Chondrocyte (in vitro differentiated cells): ENCODE measurements around the gene ANTXR1. TPM values are rescaled to one million over a fixed set of nuclear protein-coding genes. Genes with fewer than 3 reads are reported as not detected.

ENCODE experiments used
- DNase-seq: peaks from one replicate; pipeline ENCODE4 v3.0.0; 2021; ENCODE audit warnings: mixed read lengths, low spot score
- H3K27ac Mint-ChIP-seq: one replicate; pipeline ENCODE4 v1.8.0; 2021; ENCODE audit warnings: mild to moderate bottlenecking, moderate library complexity, mixed read lengths; ENCODE audit not compliant: unreplicated experiment
- H3K27me3 Mint-ChIP-seq: 2 replicates; pipeline ENCODE4 v1.8.0; 2021; ENCODE audit warnings: low read depth, mixed read lengths
- H3K36me3 Mint-ChIP-seq: 2 replicates; pipeline ENCODE4 v1.8.0; 2021; ENCODE audit warnings: low read depth, mixed read lengths
- H3K4me1 Mint-ChIP-seq: 2 replicates; pipeline ENCODE4 v1.8.0; 2021; ENCODE audit warnings: low read depth, mild to moderate bottlenecking, mixed read lengths
- H3K4me3 Mint-ChIP-seq: one replicate; pipeline ENCODE4 v1.8.0; 2021; ENCODE audit warnings: mild to moderate bottlenecking, moderate library complexity, mixed read lengths; ENCODE audit not compliant: unreplicated experiment
- H3K9me3 Mint-ChIP-seq: 2 replicates; pipeline ENCODE4 v1.8.0; 2021; ENCODE audit warnings: low read depth, mixed read lengths
- total RNA-seq: library from RNA; stranded (reverse); gene quantifications from 3 replicates; pipeline ENCODE4 v1.2.1, GENCODE V29; 2021
- TF ChIP-seq, protein P1 (sequence below): fragments of 200-600 bp; sonication (generic); IDR thresholded peaks from 2 replicates; pipeline ENCODE4 v1.5.0; 2021; ENCODE audit warnings: antibody characterized with exemption, mild to moderate bottlenecking, moderate library complexity

Gene ANTXR1
- total RNA-seq, 1 donor from 2014 or later, result 351 TPM

DNA sequence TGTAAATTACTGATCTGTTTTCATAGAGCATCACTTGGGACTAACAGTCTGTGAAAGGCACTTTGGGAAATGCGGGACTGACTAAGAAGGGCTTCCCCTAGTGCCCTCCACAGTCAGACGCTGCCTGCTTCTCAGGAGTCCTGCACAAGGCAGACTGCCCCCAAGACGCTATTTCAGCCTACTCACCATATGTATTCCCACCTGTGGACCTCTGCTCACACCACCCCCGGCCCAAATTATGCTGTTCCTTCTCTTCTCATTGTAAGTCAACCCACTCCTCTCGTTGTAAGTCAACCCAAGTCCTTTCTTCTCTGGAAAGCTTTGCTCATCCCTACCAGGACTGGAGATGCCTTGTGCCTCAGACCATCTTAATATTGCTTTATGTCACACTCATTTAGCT, 198.7 kb downstream of the ANTXR1 start:
- TF ChIP-seq, protein P1, sequence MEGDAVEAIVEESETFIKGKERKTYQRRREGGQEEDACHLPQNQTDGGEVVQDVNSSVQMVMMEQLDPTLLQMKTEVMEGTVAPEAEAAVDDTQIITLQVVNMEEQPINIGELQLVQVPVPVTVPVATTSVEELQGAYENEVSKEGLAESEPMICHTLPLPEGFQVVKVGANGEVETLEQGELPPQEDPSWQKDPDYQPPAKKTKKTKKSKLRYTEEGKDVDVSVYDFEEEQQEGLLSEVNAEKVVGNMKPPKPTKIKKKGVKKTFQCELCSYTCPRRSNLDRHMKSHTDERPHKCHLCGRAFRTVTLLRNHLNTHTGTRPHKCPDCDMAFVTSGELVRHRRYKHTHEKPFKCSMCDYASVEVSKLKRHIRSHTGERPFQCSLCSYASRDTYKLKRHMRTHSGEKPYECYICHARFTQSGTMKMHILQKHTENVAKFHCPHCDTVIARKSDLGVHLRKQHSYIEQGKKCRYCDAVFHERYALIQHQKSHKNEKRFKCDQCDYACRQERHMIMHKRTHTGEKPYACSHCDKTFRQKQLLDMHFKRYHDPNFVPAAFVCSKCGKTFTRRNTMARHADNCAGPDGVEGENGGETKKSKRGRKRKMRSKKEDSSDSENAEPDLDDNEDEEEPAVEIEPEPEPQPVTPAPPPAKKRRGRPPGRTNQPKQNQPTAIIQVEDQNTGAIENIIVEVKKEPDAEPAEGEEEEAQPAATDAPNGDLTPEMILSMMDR, result no peak
- Mint-ChIP-seq H3K4me1 (peaks cover 22% of the 10 kb centered on the region), H3K4me3 (no peak overlapping the region), H3K36me3 (peaks cover 21% of the 10 kb centered on the region), H3K27ac (no peak overlapping the region), H3K9me3 (peaks cover under 1% of the 10 kb centered on the region), H3K27me3 (no peaks in the 10 kb centered on the region)
- DNase-seq, result no peak

DNA sequence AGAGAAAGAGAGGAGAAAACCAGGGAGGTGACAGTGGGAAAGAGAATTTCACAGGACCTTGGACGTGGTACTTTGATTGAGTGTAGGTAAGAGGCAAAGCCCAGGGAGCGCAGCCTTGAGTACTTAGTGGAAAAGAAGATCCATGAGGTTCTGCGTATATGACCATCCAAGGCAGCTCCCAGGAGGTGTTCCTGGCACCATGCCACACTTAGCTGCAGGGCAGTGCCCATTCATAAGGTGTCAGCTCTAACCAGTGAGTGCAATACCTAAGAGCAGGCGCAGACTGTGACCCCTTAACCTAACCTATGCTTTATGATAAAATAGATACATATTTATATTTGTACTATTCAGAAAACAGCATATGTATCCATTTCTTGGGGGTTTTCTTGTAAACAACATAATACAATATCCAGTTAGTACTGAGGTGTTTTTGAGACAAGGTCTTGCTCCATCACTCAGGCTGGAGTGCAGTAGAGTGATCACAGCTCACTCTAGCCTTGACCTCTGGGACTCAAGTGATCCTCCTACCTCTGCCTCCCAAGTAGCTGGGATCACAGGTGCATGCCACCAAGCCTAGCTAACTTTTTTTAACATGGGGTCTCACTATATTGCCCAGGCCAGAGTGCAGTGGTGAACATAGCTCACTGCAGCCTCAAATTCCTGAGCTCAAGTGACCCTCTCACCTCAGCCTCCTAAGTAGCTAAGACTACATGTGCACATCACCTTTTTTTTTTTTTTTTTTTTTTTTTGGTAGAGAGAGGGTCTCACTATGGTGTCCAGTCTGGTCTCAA, 199.5 kb downstream of the ANTXR1 start:
- H3K9me3 Mint-ChIP-seq, result peaks cover 3% of the 10 kb centered on the region
- no peaks in the 10 kb centered on the region for H3K27me3 Mint-ChIP-seq

DNA sequence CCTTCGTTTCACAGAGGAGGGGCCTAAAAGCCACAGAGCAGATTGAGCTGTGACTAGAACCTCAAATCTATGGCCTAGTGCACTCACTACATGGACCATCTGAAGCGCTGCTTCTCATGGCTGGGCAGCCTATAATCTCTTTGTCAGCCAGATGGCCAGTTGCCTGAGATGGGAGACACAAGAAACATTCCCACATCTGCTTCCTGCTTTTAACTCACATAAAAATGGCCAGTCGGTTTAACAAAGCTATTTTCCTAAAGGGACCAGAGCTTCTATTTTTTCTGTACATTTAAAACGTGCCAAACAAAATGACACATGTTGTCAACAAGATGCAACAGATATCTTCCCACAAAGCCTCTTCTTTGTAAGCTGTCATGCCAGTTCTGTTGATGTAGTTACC, 200.2 kb downstream of the ANTXR1 start:
- TF ChIP-seq, protein P1, result no peak
- Mint-ChIP-seq H3K27ac (no peak overlapping the region), H3K4me1 (peaks cover 22% of the 10 kb centered on the region), H3K36me3 (peaks cover 22% of the 10 kb centered on the region), H3K4me3 (no peak overlapping the region), H3K27me3 (no peaks in the 10 kb centered on the region), H3K9me3 (peaks cover 3% of the 10 kb centered on the region)
- DNase-seq, result no peak

More for the DNA sequence above, 199.5 kb downstream of the ANTXR1 start:
- TF ChIP-seq, protein P1, result no peak
- peaks cover 23% of the 10 kb centered on the region for H3K36me3 Mint-ChIP-seq
- H3K4me1 Mint-ChIP-seq, result peaks cover 27% of the 10 kb centered on the region
- no peak for DNase-seq
- no peak overlapping the region for H3K4me3 Mint-ChIP-seq
- no peak overlapping the region for H3K27ac Mint-ChIP-seq

DNA sequence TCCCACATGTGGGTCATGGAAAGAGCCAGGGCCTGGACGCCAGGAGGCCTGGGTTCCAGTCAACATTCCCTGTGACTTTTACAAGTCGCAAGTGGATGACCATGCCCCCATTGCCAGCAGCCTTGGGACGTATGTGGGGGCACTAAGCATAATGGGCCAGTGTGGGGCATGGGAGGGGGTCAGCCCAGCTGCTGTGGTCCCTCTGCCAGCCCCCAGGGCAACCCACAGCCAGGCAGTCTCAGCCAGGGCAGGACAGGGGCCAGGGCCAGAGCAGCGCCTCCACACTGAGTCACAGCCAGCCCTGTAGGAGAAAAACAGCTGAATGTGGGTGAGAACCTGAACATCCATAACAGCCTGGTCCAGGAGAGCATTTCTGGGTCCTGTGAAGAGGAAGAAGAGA, 200.8 kb downstream of the ANTXR1 start:
- TF ChIP-seq, protein P1, result no peak
- Mint-ChIP-seq H3K27ac (no peak overlapping the region), H3K36me3 (peaks cover 22% of the 10 kb centered on the region), H3K9me3 (peaks cover 3% of the 10 kb centered on the region), H3K4me3 (no peak overlapping the region), H3K4me1 (peaks cover 22% of the 10 kb centered on the region), H3K27me3 (no peaks in the 10 kb centered on the region)
- DNase-seq, result no peak

- Mint-ChIP-seq H3K4me1 (peaks cover 22% of the 10 kb centered on the region), H3K36me3 (peaks cover 22% of the 10 kb centered on the region), H3K27ac (no peak overlapping the region), H3K4me3 (no peak overlapping the region), H3K9me3 (peaks cover 3% of the 10 kb centered on the region), H3K27me3 (no peaks in the 10 kb centered on the region)
- DNase-seq, result no peak
- TF ChIP-seq, protein P1, result no peak
These were observed 201.9 kb downstream of the ANTXR1 start for GRCh38 chr2:69214898-69215297.
